GM21723 (cell line): ENCODE data around the gene PDE11A.
"Not testable (repeated sequence)": the region's sequence is repeated elsewhere in the genome, so short reads cannot be mapped to it uniquely, and the experiment has no call there.

ENCODE experiments used
- ATAC-seq: cut with Tn5 transposase; IDR thresholded peaks from one replicate; pipeline ENCODE4 v1.9.1; 2021; ENCODE audit warnings: mild to moderate bottlenecking, moderate library complexity; ENCODE audit not compliant: unreplicated experiment

PDE11A gene

DNA sequence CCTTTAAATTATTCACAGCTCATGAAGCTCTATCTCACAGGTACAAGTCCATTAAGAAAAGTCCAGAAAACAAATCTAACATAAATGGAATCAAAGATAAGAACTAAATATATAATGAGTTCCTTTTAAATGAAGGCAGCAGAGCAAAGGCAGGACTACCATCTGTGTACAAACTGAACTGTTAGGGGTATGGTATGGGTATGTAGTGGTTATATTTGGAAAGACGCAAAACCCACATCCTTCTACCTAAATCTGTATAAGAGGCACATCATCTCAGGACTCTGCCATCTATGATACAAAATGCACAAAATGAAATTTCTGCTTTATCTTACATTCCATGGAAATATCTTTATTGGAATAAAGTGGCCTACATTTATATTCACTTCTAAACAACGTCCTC is 59.9 kb downstream of the PDE11A start:
- ATAC-seq: no peak

GRCh38 chr2:178009813-178010212 is 62.8 kb downstream of the PDE11A start:
- no peak for ATAC-seq

DNA sequence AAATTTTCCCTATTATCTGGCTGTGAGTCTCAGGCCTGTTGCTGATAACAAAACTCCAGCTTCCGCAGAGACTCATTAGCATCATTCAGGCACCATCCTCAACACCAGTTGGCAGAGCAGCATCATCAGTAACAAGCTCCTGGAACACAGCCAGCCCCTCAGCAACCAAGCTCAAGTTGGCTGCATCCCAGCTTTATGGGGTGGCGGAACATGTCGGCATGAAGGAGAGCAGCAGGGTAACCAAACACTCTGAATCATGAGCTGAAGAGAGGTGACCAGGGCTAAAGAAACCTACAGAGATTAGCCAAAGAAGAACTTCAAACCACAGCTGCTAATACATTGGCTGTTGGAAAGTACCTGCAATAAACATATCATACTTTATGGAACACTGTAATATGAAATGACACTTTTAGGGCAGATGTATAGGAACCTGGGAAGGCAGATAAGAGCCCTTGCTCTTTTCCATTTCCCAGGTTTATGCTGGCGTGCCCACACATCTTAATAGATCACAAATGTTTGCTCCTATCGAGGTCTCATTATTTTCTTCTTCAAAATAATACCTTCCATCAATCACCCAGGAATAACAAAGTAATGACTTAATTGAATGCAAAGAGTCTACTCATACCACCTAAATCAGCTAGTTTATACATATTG is 63.8 kb downstream of the PDE11A start:
- no peak for ATAC-seq

DNA sequence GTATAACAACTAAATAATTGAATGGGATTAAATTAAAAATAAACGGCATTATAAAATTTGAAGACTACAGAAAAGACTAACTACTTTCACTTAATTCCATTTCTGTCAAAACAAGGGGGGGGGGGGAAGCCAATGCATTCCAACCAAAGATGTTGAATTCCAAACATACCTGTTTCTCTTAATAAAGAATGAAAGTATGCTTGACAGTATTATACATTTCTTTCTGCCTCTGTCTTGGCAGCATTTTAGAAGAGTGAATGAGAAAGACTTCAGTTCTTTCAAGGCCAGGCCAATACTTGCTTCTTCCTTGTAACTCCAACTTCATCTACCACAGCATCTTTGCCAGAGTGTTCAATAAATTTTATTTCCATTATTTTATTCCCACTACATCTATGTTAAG is 65.9 kb downstream of the PDE11A start:
- ATAC-seq: no peak

DNA sequence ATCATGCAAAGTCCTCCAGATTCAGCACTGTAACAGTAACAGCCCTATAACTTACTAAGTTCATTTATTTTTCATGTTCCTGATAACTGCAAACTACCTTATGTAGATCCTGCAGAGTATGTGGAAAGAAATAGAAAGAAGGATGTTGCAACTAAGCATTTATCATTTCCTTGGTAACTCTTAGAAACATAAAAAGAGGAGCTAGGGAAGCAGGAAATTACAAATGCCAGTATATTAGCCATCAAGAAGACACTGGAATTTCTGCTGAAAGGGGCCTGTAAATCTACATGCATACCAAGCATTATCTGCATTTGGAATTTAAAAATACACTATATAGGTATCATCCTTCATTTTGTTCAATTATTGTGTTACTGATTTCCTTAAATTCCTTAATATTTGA is 66.8 kb downstream of the PDE11A start:
- ATAC-seq: no peak

DNA sequence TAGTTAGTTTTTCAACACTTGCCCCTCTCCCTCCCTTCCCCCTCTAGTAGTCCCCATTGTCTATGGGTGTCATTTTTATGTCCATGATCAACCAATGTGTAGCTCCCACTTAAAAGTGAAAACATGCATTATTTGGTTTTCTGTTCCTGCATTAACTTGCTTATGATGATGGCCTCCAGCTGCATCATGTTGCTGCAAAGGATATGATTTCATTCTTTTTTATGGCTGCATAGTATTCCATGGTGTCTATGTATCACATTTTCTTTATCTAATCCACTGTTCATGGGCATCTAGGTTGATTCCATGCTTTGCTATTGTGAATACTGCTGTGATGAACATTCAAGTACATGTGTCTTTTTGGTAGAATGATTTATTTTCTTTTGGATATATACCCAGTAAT is 70.5 kb downstream of the PDE11A start:
- ATAC-seq: no peak

DNA sequence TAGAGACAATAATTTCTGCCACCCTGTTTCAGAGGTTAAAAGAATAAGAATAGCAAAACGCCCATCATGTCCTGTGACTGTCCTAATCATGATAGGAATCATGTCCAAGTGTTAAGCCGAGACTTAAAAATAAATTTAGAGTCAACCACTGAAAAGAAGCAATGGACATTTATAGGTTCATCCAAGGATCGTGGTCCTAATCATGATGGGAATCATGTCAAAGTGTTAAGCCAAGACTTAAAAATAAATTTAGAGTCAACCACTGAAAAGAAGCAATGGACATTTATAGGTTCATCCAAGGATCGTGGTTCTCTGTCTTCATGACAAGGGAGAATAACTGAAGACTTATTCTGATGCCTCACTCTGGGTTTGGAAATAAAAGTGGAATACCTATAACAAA is 73.6 kb downstream of the PDE11A start:
- no peak for ATAC-seq

DNA sequence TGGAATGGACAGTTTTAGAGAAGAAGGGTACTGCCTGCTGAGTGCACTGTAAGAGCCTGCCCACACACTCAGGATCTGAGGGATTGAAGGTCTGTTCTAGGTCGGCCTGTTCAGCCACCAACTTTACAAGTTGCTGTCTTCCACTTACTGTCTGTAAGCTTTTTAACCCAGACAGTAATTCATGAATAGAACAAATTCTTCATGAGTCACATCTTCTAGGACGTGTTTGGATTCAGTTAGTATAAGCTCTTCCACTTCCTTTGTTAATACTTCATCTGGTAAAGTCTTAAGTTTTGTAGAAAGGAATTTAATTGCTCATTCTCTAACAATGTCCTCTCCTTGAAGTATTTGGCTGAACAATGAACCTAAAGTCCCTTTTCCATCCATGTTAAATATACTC is 74.6 kb downstream of the PDE11A start:
- ATAC-seq: no peak

- no peak for ATAC-seq
Observed at GRCh38 chr2:177992992-177993391, 79.6 kb downstream of the PDE11A start.

DNA sequence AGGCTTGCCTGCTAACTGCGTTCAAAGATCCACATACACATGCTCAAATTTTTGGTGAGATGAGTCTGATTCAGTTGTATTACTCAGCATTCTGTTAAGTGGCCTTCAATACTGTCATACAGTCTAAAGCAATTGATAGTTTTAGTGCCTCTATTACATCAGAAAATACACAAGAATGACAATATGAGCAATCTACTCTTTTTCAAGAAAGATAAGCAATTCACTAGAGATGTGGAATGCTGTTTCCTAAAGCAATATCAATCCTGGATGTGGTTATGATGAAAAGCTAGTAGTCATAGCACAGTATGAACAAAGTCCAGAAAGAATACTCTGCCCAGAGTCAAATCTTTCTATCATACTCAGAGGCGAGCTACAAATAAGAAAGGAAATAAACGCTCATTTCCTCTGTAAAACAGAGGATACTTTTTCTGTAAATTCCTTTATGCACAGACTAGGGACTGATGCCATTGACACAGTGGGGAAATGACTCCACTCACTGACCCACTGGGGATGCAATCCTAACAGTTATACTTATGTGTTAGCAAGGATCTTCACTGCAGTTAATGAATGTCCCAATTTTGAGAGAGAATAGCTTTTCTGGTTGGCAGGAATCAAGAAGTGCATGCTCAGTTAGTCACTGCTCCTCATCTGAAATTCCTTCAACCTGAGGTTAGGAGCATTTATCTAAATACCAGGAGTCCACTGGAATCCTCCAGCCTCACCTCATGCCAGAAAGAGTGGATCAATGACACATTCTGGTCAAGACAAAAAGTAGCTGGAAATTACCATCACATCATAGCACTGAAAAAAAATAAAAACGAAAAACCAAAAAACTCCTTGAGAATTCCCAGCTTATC is 83.3 kb downstream of the PDE11A start:
- no peak for ATAC-seq

GRCh38 chr2:177984749-177985148 is 87.8 kb downstream of the PDE11A start:
- no peak for ATAC-seq

GRCh38 chr2:177983183-177983788 is 89.3 kb downstream of the PDE11A start:
- ATAC-seq: peak; percentile 94

- no peak for ATAC-seq
Observed at GRCh38 chr2:177972782-177973181, 99.8 kb downstream of the PDE11A start.

DNA sequence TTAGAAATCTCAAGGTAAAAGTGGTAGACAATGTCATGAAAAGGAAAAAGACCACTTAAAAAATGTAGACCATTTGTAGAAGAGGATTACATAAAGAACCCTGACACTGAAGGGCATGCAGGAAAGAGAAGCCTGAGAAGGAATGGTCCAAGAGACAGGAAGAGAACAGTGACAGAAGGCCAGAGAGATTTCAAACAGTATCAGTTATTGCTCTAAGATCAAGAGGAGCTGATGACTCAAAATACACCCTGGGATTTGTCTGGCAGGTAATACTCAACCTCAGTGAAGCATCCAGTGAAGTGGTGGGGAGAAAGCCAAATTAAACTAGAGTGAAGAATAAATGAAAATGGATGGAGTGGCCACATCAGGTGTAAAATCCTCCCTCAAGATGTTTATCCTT is 100.5 kb downstream of the PDE11A start:
- no peak for ATAC-seq

- ATAC-seq: no peak
Observed at GRCh38 chr2:177970670-177971454, 101.7 kb downstream of the PDE11A start.

GRCh38 chr2:177964892-177965291 is 107.7 kb downstream of the PDE11A start:
- ATAC-seq: no peak

GRCh38 chr2:177952151-177952550 is 120.4 kb downstream of the PDE11A start:
- no peak for ATAC-seq

- not testable (repeated sequence) for ATAC-seq
Observed at GRCh38 chr2:177947598-177947997, 125.0 kb downstream of the PDE11A start.

DNA sequence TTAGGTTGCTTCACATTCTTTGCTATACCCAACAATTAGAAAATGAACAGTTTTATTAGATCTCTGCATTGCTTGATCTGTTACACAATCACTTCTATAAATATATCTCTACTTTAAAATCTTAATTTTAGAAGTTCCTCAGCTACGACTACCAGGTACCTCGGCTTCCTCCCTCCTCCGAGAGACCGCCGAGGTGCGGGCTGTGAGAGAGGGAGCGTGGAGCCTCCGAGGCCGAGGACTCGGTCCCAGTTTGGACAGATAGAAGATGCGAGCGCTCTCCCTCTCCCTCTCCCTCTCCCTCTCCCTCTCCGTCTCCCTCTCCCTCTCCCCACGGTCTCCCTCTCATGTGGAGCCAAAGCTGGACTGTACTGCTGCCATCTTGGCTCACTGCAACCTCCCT is 128.0 kb downstream of the PDE11A start:
- not testable (repeated sequence) for ATAC-seq

DNA sequence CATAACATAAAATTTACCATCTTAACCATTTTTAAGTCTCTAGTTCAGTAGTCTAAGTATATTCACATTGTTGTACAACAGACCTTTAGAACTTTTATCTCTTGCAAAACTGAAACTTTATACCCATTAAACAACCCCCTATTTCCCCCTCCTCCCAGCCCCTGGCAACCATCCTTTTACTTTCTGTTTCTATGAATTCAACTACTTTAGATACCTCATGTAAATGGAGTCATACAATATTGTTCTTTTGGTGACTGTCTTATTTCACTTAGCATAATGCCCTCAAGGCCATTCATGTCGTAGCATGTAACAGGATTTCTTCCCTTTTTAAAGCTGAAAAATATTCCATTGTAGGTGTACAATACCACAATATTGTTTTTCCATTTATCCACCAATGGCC is 129.8 kb downstream of the PDE11A start:
- no peak for ATAC-seq

DNA sequence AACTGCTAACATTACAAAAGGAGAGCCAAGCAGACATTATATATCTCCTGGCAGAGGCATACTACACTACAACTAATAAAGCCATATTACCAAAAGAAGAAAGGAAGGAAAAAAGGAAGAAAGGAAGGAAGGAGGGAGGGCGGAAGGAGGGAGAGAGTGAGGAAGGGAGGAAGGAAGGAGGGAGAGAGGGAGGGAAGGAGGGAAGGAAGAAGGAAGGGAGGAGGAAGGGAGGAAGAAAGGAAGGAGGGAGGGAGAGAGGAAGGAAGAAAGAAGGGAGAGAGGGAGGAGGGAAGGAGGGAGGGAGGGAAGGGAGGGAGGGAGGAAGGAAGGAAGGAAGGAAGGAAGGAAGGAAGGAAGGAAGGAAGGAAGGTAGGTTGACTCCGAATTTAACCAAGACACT is 133.4 kb downstream of the PDE11A start:
- no peak for ATAC-seq
